Activated T-cell treated with anti-CD3 and anti-CD28 coated beads, Interleukin-2, amount 50 U/mL, for 1 hour (primary cell): ENCODE results near the gene TCN1.
"Not testable (repeated sequence)": the region's sequence is repeated elsewhere in the genome, so short reads cannot be mapped to it uniquely, and the experiment has no call there.

Experiments used
- DNase-seq: peaks from one replicate; pipeline ENCODE4 v3.0.0-alpha.2; 2020

TCN1 gene

DNA sequence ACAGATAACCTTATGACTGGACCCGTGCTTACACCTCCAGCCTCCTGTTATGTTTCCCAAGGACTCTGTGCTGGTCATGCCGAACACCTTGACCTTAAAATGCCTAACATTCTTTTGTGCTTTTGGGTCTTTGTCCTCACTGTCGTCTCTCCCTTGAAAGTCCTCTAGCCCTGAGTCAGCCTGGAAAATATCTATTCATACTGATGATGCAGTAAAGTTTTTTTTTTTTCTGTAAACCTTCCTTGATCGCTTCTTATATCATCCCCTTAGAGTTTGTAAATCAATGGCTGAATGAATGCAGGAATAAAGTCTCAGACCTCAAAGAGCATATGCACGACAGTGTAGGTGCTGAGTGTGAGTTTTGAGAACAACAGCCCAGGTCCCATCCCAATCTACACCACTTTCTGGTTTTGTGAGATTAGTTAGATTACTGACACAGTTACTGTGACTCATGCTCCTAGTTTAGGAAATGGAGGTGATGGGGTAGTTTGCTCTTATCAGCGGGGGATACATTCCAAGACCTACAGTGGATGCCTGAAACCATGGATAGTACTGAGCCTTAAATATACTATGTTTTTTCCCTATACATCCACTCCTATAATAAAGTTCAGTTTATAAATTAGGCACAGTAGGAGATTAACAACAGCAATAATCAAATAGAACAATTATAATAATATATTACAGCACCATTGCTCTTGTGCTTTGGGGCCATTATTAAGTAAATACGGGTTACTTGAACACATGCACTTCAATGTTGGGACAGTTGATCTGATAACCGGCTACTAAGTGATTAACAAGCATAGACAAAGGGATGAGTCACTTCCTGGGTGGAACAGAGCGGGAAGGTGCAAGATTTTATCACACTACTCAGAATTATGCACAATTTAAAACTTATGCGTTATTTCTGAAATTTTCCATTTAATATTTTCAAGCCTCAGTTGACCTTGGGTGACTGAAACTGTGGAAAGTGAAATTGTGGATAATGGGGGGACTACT, 8.6 kb downstream of the TCN1 start:
- DNase-seq: no peak

DNA sequence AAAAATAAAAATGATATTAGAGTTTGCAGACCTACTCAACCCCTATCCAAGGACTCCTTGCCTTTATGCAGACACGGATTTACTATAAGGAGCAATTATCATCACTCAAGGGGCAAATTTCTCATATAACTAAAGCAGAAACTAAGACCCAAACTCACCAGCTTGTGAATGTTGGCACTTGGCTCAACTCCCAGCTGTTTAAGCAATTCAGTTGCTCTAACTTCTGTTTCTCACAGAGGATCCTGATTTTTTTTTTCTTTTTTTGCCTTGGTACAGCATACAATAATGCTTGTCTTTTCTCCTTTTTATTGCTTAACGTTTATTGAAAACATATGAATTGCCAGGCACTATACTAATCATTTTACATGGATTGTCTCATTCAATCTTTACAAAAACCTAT, 11.4 kb downstream of the TCN1 start:
- no peak for DNase-seq

DNA sequence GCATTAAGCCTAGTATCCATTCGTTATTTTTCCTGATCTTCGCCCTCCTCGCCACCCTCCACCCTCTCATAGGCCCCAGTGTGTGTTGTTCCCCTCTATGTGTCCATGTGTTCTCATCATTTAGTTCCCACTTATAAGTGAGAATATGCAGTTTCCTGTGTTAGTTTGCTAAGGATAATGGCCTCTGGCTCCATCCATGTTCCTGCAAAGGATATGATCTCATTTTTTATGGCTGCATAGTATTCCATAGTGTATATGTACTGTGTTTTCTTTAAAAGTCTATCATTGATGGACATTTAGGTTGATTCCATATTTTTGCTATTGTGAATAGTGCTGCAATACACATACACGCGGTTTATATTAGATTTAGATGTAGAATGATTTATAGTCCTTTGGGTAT, 14.9 kb downstream of the TCN1 start:
- not testable (repeated sequence) for DNase-seq

DNA sequence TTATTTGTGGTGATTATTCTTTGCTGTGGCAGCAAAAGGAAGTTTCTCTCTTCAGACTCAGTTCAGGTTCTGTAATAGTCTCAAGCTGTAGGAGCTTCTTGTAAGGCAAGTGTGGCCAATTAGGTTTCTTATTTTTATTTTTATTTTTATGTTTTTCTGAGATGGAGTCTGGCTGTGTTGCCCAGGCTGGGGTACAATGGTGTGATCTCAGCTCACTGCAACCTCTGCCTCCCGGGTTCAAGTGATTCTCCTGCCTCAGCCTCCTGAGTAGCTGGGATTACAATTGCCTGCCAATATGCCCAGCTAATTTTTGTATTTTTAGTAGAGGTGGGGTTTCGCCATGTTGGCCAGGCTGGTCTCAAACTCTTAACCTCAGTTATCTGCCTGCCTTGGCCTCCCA, 16.7 kb downstream of the TCN1 start:
- DNase-seq: not testable (repeated sequence)

DNA sequence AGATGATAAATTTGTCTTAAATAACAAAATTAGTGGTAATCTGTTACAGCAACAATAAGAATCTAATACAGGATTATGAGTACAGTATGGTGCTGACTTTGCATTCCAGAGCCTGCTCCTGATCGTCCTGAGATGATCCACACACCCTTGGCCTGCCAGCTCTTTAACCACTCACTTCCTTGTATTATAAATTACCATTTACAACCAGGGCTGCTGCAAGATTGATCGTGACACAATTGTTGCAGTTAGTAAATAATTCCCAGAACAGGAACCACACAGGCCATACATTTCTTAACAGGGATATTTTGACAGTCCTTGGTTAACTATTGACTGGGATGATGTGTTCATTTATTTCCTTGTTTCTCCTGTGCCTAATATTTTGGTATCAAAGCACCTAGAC, 17.2 kb downstream of the TCN1 start:
- no peak for DNase-seq

DNA sequence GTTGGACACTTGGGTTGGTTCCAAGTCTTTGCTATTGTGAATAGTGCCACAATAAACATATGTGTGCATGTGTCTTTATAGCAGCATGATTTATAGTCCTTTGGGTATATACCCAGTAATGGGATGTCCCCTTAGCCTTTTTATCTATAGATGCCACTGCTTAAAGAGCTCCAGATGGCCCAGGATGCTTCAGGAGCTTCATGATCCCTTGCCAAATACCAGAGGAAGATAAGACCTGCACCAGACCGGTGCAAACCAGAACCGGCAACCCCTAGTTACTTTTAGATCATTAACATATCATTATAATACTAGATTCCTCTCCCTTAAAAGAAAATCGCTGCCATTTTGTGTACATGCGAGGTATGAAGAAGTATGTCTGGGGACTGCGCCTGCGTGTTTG, 17.8 kb downstream of the TCN1 start:
- DNase-seq: not testable (repeated sequence)

DNA sequence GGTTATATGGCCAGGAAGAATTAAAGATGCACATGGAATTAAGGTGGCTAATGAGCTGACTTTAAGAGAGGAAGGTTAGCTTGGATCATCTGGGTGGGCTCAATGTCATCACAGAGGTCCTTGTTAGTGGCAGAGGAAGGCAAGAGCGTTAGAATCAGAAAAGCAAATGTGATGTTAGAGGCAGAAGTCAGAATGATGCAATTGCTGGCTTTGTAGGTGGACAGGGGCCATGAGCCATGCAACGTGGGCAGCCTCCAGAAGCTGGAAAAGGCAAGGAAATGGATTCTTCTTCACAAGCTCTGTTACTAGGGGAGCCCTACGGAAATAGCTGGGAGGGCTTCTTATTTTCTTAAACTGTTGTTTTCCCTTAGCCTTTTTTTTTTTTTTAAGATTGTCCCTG, 18.7 kb downstream of the TCN1 start:
- DNase-seq: no peak

DNA sequence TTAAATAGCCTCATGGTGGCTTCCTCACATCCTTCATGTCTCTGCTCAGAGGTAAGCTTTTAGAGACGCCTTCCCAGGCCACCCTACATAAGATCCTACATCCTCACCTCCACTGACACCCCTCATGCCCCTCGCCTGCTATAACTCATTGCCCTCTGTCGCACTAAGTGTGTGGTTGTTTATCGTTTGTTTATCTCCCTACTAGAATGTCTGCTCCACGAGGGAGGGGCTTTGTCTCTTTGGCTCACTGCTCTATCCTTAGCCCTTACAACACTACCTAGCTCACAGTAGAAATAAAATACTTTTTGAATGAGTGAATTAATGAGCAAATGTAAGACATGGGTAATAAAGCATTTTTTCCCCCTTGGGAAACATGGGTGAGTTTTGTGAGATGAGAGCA, 19.7 kb downstream of the TCN1 start:
- DNase-seq: no peak

DNA sequence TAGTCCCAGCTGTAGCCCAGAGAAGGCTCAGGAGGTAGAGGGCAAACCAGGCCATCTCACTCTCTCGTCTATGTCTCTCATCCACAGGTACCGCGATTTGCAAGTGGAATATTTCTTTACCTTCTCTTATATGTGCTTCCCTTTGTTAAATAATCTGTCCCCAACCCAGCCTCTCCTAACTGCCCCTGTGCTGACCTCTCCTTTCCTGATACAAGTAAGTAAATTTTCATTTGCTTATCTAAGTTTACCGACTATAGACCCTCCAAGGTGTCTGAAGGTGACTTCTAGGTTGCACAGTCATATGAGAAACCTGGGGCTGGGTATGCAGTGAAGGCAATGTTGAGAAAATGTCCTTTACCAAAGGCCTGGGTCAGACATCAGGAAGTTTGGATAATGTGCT, 20.9 kb downstream of the TCN1 start, which contains the start of gene CBLIF:
Gene CBLIF (minus strand): TSS at position 101 of the 400 bp plus-strand sequence. CDS start 46 bp downstream, at position 55.
- no peak for DNase-seq

DNA sequence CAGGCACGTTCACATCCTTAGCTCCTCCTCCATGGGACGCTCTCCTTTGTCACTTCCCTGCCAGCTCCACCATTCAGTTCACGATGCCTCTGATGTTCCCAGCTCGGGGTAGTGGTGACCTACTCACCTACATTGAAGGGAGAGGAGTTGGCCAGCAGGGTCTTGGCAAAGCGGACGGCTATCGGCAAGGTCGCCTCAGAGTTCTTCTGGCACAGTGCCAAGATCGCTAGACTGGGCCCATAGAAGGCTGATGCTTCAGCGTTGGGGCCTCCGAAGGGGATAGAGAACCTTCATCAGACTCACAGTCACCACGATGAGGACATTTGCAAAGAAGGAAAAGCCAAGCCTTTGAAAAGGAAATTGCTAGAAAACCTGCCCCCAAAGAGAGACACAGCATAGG, 24.0 kb downstream of the TCN1 start:
- DNase-seq: no peak

DNA sequence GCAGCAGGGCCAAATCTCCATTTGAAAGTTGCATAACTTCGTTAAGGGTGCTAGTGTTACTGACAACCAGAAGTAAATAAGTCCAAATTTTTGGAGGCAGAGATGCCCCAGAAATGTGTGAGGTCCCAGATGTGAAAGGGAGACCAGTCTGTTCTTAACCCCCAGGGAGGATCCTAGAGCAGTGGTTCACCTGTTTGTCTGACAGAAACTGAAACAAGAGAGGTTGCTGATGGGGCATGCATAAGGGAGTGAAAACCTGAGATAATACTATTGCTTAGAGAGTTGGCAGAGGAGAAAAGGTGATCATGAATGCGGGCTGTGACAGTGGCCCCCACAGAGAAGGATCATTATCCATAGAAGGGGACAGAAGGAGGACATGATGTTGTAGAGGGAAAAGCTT, 24.8 kb downstream of the TCN1 start:
- no peak for DNase-seq

DNA sequence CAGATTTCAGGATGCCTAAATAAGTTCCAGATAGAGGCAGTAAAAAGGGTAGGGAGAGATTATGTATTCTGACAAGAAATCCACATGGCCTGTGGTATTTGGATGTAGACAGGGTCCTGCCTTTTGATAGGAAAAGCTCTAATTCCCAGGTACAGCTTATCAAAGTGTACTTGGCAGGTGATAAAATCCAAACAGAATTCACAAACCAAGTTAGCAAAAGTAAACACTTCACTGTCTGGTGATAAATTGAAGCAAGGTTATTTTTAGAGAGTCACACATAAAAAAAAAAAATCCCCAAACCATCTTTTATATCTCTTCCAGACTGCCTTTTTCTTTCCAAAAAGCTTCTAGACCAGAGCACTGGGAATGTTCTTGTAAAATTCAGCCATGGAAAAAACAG, 26.7 kb downstream of the TCN1 start:
- no peak for DNase-seq

DNA sequence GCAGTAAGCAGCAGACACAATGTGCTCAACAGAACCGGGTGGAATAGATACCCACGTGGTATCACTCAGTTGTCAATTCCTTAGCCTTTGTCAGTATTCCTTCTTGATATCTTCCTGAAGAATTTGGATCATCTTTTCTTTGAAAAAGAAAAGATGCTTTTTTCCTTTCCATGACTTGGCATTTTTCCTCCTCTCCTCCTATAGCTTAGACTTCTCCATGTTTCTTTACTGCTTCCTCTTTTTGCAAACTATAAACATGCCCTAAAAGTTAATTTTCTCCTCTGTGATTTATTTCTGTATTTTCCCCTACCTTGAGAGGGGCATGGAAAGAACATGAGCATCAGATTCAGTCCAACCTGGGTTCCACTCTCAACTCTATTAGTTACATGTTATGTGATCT, 32.7 kb downstream of the TCN1 start:
- no peak for DNase-seq

DNA sequence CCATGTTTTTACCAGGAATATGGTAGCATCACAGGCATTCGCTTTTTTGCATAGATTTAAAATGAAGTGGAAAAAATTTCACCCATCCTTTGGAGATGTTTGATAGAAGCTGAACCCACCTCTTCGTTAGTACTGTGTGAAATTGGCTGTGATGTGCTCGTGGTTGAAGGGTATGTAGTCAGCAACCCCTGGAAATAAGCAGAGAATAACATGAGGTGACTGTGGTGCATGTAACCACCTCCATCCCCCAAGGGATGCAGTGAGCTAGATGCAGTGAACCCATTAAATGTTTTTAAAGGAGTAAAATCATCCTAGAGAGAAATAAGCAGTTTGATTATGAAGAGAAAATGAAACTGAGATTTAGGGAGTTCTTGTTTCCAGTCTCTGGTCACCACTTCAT, 36.9 kb downstream of the TCN1 start:
- DNase-seq: no peak

DNA sequence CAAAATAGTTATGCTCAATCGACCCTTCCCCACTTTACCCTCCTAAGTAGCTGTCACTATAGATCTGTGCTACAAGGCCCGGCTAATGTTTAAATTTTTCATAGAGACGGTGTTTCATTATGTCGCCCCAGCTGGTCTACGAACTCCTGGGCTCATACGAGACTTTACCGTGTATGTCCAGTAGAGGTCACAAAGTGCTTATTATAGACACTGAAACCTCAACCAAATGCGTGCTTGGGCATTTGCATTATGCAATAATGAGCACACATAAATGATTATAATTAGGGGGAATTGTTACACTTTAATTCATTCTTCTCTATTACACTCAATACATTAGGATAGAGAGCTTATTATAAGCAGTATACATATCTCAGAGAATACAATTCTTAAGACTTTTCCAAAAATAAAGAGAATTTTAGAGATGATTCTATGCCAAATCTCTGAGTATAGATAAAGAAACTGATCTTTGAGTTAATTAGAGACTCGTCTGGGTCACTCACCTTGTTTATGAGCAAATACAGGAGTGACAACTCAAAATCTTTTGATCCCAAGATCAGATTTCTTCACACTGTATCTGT, 43.2 kb downstream of the TCN1 start:
- no peak for DNase-seq

DNA sequence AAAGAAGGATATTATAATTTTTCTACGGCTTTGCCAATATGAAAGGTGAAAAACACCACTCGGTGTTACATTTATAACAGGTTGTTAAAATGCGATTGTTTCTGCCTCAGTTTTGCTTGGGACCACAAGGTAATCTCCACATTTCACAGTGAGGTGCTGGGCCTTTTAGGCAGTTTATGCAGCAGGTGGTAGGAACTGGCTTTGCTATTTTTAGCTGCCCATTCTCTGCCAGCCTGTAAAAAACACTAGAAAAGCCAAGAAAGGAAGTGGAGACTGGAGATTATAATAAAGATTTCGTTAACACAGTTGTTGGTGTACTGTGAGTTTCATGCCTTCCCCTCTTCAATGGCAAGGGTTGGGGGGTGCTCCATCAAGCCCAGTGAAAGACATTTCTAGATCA, 47.7 kb downstream of the TCN1 start:
- DNase-seq: no peak

DNA sequence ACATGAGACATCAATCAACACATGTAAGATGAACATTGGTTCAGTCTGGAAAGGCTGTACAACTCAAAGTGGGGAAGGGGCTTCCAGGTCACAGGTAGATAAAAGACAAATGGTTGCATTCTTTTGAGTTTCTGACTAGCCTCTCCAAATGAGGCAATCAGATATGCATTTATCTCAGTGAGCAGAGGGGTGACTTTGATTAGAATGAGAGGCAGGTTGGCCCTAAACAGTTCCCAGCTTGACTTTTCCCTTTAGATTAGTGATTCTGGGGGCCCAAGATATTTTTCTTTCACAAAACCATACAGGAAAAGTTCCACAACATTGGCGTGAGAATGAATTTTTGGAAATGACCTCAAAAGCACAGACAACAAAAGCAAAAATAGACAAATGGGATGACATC, 49.9 kb downstream of the TCN1 start:
- DNase-seq: not testable (repeated sequence)

DNA sequence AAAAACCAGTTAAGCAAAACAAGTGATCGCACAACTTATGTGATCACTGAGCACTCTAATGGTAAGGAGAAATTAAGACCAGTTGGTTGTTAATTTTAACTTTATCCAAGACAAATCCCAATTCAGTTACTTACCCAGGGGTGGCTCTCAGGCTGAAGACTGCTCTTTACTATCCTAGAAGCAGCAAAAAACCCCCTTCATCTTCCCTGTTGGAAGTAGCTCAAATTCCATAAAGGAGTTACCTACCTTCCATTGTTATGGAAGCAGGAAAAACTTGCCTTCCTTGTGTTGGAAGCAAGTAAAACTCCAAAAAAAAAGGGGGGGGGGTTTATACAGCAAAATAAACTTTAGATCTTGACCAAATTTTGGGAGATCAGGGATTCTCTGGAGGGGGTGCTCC, 50.5 kb downstream of the TCN1 start:
- DNase-seq: no peak

DNA sequence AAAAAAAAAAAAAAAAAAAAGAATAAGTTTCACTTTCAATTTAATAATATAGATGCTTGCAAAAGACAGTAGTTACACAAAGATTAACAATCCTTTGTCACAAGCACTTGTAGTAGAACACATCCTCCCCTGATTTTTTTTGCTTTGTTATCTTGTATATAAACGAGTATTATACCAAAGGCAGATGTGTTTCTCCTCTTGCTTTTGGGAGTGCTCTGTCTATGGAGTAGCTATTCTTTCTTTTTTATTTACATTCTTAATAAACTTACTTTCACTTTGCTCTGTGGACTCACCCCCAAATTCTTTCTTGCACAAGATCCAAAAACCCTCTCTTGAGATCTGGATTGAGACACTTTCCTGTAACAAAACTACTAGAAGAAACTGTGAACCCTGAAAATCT, 52.3 kb downstream of the TCN1 start:
- no peak for DNase-seq

DNA sequence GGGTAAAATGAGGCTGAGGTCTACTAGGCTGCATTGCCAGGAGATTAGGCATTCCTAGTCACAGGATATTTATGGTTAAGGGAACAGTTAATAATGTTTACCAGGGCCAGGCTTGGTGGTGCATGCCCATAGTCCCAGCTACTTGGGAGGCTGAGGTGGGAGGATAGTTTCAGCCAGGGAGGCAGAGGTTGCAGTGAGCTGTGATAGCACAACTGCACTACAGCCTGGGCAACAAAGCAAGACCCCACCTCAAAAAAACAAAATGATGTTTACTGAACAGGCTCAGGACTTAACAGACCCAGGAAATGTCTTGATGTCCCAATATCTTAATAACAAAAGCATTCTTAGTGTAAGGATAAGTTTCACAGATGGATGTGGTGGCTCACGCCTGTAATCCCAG, 52.9 kb downstream of the TCN1 start:
- no peak for DNase-seq

DNA sequence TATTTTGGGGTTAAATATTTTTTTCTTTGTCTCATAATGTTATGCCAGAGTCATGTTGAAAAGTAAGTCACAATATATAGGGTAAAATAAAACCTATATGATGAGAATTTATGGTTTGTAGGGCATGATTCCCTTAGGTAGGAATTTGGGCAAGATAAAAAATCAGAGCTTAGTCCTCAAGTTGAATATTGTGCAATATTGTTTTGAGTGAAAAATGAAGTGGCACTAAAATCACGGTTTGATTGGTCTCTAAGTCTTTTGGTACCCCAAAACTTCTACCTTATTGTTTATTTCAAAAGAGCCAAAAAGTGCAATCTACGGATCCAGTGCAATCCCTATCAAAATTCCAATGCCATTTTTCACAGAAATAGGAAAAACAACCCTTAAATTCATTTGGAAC, 54.1 kb downstream of the TCN1 start:
- no peak for DNase-seq

DNA sequence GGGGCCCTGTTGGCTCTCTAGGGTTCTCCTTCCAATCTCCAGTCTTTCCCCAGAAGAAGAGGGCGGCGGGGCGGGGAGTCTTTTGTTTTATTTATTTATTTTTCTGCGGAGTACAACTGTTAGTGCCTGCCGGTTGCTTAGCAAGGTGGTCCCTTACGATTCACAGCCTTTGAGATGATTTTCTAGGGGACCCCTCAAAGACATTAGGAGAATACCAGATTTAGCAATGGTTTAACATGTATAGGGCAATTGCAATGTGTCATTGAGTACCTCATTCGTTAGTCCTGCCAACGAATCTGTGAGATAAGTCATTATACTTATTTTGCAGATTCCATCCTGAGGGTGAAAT, 55.4 kb downstream of the TCN1 start:
- no peak for DNase-seq

DNA sequence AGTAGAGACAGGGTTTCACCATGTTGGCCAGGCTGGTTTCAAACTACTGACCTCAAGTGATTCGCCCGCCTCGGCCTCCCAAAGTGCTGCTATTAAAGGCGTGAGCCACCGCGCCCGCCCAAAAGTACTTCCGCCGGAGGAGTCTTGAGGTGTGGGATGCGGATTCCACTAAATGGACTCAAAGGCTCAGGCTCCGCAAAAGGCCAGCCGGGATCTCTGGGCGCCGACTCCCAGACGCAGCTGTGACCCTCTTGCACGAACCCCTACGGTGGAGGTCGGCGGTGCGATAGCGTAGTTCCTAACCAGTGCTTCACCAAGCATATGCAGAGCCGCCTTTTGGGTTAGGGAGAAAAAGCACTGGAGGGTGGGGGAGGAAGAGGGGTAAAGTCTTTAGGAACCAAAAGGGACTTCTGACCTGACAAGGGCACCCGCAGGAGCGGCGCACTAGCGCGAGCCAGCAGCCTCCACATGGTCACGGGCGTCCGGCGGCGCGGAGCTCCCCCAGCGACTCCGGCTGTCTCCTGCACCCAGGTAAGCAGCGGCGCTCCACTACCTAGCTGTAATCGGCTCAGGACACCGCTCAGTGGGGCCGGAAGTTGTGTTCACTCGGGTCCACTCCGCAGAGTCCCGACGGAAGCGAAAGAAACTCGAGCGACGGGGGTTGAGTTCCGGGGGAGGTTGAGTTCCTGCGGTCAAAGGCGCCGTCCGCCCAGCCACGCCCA, 55.9 kb downstream of the TCN1 start, which contains the start of gene MRPL16:
Gene MRPL16 (minus strand): TSS at position 590 of the 722 bp plus-strand sequence. CDS start 120 bp downstream, at position 470.
- peak; percentile 92 for DNase-seq
